HG03520 (cell line): ENCODE measurements around the gene PRKCE.
A peak's percentile ranks its signal among the peaks of the same experiment; 100 is the strongest.

Source experiments
- ATAC-seq: cut with Tn5 transposase; IDR thresholded peaks from one replicate; pipeline ENCODE4 v1.9.1; 2021; ENCODE audit warnings: mild to moderate bottlenecking, moderate library complexity; ENCODE audit not compliant: unreplicated experiment

The PRKCE gene

DNA sequence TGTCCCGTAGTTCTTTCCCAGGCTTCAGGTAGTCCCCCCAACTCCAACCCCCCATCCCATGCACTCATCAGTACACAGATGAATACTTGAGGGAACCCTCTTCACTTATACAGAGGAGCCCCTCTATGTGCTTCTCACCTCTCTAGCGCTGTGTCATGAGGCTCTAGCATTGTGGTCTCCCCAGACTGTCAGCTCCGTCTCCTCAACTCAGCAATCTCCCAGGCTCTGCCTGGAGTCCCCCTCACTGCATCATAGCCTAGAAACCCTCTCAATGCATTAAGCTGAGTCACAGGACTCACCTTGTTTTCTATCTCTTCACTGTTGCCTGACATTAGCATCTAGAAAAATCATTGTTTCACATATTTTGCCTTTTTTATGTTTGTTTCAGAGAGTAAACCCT is 20.2 kb upstream of the PRKCE start:
- ATAC-seq = no peak

DNA sequence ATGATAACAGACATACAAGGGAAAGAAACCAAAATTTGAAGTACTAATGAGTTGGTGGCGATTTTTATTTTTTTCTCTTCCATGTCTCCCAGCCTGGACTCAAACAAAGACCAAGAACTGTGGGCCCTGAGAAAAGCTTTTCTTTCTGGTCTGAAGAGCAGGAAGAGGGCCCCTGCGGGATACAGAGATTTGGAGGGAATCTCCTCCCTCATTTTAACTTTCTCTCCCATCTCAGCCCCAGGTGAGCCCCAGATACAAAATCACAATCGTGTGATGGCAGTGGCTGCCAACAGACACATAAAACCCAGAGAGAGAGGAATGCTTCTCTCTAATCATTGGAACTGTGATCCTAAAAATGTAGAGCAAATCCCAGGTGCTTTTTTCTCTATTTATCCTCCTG is 19.5 kb upstream of the PRKCE start:
- ATAC-seq = no peak

DNA sequence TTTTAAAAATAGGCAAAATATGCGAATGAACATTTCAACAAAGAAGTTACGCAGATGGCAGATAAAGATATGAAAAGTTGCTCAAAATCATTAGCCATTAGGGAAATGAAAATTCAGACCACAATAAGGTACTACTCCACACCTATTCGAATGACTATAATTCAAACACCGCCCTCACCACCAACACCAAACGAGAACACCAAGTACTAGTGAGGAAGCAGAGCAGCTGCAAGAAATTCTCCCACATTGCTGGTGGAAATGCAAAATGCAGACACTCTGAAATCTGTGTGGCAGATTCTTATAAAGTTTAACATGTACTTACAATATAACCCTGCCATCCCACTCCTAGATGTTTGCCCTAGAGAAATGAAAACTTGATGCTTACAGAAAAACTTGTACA is 17.3 kb upstream of the PRKCE start:
- ATAC-seq = no peak

DNA sequence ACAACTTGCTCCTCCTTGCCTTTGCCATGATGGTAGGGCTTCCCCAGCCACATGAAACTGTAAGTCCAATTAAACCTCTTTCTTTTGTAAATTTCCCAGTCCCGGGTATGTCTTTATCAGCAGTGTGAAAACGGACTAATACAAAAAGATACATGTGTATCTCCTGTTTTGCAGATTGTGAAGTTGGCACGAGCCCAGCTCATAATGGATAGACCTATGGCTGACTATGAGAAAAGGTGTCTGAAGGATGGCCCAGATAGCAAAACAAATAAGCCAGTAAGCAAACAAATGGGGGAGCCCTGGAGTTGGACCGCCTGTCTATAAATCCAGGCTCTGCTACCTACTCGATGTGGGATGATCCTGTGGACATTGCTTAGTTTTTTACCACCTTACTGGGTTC is 15.5 kb upstream of the PRKCE start:
- no peak for ATAC-seq

DNA sequence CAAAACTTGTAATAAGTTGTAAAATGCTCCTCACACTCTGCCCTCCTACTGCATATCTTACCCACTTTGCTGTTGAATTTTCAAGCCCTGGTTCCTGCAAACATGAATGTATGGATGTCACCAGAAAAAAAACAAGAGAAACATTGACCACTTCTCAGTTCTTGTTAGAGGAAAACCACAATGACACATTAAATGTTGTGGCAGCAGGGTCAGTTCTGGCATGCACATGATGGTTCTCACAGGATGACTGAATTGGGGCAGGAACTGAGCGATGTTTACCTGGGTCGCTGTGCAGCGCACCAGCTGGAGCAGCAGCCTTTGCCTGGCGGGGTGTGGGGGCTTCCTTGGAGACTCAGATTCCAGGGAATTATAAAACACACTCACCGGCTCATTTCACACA is 14.0 kb upstream of the PRKCE start:
- peak; percentile 63 for ATAC-seq

DNA sequence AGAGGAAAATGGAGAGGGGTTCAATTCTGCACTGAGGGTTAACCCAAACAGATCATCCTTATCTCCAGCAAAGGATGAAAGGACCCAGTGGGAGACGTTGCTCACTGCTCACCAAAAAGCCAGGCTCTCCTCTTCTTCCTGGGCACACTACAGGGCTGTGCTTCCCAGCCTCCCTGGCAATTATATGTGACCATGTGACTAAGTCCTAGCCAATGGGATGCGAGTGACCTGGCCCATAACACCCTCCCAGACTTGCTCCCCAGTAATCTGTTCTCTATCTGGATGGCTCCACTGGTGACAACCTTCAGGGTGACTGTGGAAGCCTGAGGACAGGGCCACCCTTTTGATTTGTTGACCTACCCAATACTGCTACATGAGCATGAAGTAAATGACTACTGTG is 10.9 kb upstream of the PRKCE start:
- no peak for ATAC-seq

DNA sequence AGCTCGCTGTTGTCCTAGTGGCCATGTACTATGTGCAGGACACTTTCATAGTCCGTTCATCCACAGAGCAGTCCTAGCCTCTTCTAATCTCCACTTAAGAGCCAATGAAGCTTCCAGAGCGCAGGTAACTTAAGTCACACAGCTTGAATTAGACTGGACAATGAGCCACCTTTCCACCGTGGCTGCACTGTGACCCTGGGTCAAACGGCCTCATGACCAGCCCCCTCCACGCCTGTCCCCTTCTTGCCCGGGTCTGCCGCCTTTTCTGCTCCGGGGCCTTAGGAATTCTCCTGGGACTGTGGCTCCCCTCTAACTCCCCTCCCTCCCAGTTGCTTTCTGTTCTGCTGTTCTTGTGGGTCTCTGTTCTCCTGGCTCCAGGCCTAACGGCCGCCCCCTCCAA is 8.4 kb upstream of the PRKCE start:
- no peak for ATAC-seq

DNA sequence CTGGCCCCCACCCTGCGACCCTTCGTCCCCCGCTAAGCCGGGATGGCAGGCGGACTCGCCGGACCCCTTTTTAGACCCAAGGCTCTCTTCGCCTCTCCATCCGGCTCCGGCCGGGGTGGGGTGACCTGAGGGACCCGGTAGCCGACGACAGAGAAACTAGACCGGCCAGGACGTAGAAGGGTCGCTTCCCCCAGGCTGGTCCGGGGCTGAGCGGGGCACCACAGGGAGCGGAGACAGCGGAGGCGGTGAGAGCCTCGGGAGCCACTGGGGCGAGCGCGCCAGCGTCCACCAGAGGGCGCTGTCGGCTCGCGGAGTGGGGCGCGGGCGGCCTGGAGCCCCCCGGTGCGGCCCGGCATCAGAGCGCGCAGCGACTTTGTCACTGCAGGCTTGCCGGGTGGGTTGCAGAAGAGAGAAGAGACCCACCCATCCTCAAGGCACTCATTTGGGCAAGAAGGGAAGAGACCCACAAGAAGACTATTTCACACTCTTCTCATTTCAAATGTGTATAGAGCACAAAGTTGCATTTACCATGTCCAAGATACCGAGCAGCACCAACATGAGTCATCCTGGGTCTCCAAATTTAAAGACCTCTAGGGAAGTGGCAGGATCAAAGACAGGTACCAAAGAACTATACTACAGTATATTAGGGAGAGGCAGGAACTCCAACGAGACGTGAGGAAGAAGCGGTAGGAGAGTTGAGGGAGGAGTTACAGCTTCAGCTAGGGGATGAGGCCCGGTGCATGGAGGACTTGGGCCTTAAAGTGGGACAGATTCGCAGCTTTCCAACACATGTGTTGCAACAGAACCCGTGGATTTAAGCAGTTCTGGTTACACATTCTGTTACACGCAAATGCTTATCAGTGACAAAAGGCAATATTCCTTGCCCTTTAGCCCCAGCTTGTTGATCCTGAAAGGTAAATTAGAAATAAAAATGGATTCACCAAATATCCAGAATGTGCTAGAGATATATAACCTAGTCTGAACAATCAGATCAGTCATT is 7.6 kb upstream of the PRKCE start:
- peak; percentile 76 for ATAC-seq

DNA sequence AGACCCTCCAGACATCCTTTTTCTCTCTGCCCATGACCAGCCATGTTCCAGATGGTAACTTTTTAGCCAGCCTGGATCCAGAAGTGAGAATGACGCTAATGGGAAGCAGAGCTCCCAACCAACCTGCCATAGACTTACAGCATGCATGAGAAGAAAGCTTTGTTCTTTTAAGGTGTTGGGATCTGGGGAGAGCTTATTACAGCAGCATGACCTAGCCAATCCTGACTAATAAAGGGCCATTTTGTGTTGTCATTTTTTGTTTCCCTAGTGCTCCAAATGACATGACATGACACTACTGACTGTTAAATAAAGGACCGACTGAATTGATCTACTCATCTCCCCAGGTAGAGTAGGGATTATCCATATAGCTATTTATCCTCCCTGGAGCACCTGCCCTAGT is 5.2 kb upstream of the PRKCE start:
- ATAC-seq = no peak

DNA sequence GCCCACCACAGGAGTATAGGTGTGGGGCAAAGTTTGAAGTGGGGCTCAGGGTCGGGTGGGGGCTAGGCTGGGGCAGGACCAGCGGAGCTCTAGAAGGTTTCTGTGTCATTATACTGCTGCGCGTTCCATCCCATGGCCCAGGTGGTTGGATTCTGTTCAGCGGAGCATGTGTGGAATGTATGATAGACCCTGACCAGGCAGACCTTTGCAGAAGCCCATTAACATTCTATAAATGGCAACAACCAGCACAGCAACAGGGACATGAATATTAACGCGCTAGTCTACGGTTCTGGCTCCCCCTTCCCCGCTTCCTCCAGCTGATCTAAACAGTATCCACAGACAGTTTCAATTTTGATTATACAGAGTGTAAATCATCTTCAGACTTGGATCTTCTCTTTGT is 4.1 kb upstream of the PRKCE start:
- no peak for ATAC-seq

DNA sequence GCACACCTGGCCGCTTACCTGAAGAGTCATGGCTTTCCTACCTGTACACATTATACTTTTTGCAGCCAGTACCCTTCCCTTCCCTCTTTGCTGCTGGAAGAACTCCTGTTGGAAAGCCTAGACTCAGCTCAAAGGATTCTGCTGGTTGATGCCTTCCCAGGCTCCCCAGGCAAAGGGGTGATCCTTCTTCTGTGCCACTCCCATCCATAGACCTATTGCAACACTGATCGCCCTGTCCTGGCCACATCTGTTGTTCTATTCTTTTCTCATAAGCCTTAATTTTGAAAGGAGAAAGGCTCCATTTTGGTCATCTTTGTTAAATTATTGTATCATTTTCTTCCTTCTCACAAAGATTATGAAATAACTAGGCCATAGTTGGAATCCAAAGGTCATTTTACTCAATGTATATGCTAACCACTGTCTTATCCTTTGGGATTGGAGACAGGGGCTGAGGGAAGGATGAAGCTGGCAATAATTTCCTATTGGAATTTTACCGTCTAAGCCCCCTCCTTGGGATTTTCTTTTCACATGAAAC is 3.4 kb upstream of the PRKCE start:
- no peak for ATAC-seq

DNA sequence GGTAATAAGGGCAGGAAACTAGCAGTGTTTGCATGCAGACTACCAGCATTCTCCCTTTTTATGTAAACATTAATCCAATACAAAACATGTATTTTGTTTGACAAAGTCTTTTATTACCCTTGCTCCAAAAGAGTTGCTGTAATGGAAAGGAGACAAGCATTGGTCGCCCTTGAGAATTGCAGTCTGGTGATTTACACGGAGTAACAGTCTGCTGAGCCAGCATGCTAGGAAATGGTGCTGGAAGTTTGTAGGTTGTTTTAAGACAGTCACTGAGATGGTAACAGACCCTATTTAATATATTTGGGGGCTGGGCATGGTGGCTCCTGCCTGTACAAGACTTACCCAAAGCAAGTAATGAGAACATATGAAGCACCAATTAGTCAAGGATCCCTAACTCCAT is 2.8 kb upstream of the PRKCE start:
- ATAC-seq = no peak

DNA sequence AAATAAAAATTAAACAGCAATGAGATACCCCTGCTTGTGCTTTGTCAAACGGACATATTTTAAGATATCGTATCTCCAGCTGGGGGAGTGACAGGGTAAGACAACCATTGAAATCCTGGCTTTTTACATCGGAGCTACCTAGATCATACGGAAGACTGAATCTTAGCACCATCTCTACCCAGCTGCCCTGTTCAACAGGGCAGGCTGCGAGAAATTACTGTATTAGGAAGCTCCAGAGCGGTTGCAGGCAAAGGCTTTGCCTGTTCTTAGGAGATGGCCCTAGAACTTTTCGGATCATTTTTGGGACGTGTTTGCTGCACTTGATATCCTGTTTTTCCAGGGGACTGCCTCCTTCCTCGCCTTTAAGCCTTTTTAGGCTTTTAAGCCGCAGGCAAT is 2.0 kb upstream of the PRKCE start:
- ATAC-seq = no peak

DNA sequence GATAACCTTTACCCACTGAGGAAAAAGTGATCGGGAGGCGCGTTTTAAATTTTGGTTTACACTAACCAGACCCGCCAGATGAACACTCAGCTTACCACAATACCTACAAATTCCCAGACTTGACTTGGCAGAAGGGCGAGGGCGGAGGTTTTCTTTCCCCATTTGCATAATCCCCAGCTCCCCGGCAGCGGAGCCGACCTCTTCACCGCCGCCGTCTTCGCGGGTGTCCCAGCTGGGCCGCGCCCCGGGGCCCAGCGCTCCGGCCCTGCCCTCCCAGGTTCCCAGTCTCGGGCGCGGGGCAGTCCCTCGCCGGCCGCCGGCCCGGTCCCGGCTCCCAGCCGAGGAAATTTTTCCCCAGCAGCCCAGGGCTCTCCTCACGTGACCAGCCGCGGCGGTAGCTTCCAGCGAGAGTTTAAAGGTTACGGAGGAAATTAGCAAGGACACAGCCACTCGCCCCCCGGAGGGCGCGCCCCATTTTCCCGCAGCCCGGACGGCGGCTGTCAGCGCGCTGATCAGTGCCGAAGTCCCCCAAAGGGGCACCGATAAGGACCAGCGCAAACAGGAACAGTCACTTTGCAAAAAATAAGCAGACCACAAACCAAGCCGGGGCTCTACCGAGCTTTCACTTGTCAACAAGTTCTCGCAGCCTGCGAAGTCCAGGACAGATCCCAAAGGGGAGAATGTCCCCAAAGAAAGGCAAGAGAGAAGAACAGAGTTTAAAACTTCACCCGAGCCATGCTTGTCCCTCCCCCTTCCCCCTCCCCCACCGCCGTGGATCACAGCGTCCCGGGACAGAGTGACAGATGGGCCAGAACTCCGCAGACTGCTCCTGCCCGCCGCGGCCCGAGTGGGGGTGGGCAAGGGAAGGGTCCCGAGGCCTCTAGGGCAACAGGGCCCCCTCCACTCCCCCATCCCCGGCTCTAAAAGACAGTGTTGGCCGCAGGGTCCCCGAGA is 1.3 kb upstream of the PRKCE start:
- ATAC-seq = peak; percentile 2

DNA sequence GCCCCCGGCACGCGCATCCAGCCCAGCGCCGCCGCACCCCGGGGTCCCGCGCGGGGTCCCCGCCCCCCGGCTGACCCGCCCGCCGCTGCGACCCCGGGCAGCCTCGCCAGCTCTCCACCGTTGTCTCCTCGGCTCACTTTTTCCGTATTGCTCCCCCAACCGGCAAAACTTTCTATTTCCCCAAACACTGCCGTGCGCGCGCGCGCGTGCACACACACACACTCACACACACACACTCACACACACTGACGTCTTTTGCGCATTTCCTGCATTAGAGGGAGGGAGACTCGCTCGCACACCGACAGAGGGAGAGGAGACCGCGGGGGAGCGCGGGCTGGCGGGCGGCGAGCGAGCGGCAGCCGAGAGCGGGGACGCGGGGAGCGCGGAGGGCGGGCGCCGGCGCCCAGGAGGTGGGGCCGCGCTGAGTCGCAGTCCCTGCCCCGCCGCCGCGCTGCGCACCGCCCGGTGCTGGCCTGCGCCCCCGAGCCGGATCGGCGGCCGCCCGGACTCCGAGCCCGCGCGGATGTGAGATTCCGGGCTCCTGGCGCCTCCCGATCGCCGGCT is 542 bp upstream of the PRKCE start:
- ATAC-seq = peak; percentile 70

DNA sequence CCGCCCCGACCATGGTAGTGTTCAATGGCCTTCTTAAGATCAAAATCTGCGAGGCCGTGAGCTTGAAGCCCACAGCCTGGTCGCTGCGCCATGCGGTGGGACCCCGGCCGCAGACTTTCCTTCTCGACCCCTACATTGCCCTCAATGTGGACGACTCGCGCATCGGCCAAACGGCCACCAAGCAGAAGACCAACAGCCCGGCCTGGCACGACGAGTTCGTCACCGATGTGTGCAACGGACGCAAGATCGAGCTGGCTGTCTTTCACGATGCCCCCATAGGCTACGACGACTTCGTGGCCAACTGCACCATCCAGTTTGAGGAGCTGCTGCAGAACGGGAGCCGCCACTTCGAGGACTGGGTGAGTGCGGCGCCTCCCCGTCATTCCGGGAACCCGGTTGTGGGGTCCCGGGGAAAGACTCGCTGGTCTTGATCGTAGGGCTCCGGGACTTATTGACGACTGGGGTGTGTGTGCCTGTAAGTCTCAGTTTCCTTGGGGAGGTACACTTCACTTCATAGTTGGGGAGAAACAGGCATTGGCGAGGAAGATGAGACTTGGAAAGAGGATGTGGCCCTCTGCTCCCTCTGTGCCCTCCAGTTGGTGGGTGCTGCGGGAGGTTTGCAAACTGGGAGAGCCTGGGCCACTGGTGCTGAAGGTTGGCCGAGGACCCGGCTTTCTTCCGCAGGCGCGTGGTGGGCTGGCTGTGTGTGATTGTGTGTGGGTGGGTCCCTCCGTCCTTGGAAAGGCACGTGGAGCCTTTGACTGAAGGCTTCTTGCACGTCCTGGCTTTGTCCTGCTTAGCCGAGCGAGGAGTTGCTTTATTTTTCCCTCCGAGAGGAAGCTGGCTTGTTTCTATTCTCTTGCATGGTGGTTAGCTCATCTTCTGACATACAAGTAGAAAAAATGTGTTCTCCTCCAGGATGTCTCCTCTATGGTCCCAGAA is 886 bp downstream of the PRKCE start:
- no peak for ATAC-seq

DNA sequence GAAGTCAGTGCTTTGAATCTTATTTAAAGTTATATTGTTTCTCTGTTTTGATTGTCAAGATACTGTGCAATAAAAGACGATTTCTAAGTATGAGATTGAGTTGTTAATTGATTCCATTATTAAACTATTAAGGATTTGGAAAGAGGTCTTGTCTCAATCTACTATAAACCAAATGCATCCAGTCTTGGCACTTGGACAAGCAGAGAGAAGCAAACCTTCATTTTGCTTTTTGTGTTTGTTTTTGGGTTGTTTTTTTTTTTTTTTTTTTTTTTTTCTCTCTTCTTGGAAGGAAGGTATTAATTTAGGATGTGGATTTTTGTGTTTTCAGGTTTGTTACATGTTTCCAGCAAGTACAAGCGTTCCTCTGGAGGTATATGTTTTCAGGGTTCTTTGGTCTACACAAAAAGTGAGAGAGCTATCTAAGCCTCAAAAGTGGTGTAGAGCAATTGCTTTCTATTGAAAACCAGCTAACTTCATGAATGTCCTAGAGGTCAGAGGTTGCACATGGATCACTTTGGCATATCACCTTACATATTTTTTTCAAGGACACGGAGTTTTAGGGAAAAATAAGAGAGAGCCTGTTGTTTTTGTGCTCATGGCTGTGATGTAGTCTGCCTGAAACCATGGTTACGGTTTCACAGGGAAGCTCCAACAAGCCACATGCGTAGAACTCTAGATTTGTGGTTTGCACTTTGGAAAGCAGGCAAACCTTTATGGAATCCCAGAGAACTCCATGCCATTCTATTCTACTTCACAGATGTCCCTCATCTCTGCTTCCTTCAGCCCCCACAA is 1.8 kb downstream of the PRKCE start:
- ATAC-seq = no peak

DNA sequence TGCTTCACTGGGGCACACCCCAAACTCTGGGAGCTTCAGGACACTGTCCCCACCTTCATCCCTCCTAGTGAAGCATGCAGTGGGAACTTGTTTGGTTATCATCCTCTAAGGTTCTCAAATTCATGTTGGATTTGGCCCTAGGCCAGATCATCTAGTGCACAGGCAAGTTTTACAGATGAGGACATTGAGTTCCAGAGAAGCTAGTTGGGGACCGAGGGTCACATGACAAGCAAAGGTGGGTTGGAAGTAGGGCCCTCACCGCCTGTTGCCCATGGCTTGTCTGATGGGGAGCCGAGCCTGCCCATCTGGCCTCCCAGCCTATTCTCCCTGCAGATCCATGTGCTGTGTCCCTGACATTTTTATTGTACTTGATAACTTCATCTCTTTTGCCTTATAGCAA is 2.8 kb downstream of the PRKCE start:
- no peak for ATAC-seq

DNA sequence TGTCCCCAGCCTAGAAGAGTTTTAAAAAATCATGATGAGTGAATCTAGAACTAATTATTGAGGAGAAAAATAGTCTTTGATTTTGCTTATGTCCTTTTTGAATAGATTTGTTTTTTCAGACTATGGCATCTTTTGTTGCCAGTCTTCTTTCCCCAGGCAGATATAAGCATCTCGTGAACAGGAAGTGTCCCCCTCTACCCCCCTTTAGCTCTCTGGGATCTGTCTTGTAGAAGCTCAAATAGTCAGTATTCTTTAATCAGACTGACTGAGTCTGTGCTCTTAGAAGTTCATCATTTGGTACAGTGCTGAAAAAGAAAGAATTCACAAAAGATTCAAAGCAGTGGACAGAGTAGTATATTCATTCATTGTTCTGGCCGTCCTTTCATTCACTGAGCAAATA is 10.4 kb downstream of the PRKCE start:
- no peak for ATAC-seq
